NCI-H524 (cell line): Measurements from ENCODE around the gene ZSCAN20.
A peak's percentile ranks its signal among the peaks of the same experiment; 100 is the strongest.

Source experiments
- DNase-seq, 2 experiments: peaks; one replicate each; lab custom pipeline; 2025; lab: John Stamatoyannopoulos, UW

The ZSCAN20 gene

DNA sequence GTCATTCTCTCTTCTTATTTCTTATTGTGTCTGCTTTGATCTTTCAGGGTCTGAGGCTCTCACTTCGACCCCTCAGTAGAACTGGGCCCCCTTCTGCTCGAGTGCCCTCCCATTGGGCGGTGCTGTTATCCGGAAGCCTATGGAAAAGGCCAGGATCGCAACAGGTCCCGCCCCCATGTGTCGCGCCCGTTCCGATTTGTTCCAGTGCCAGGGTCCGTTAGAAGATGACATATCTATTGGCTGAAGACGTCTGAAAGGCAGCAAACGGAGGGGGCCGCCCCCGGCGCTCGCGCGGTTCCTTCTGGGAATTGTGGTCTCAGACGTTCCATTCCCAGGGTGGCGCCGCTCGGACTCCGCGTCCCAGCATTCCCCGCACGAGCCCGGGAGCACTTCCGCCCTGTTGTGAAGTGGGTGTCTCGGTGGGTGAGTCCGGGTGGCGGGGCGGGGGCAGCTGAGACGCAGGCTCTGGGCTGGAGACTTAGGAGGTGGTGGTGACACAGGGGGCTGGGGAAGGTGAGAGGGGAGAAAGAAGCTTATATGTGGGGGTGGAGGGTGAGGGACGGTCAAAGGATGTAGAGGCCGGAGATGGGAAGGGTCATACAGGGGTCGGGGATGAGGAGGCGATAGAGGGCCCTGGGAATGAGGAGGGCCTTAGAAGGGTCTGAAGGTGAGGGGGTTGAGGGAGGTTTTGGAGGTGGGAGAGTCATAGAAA is at the start of gene ZSCAN20:
TSS of gene ZSCAN20 (plus strand) at position 377 of the 712 bp plus-strand sequence. CDS start 6,644 bp downstream, outside the sequence.
- peak; percentile 96 to 98 for DNase-seq

- DNase-seq, result no peak
Observed at GRCh38 chr1:33424205-33424604, 48.2 kb upstream of the ZSCAN20 start.

GRCh38 chr1:33424610-33425009 is 47.8 kb upstream of the ZSCAN20 start:
- no peak for DNase-seq

DNA sequence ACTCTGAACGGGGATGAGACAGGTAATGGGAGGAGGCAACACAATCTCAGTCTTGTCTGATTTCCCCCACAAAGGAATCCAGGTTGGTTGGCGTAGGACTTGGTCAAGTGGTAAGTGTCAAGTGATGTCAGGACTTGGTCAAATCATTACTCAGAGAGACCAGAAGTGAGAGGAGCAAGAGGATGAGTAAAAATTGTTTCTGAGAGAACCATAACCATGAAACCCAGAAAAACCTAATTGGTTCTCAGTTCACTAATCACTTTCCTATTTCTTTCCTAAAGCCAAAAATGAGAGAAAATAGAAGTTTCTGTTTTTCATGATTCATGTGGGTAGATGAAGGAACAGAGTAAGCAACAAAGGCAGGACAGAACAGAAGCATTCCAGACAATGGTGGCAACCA is 46.5 kb upstream of the ZSCAN20 start:
- no peak for DNase-seq

DNA sequence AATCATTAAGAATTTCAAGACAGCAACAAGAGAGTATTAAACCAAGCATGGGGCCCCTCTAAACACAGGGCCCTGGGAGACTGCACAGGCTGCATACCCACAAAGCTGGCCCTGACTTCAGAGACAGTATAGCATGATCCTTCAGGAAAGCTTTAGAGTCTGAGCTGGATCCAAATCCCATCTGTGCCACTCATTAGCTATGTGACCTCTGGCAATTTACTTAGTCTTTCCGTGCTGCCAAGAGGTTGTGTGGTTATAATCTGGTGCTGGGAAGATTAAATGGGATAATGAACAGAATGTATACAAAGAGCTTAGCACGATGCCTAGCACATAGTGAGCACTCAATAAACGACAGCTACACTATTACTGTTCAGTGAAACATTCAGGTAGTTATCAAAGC is 45.5 kb upstream of the ZSCAN20 start:
- peak; percentile 81 for DNase-seq

- DNase-seq, result peak in 1 of 2 experiments; percentile 28
Observed at GRCh38 chr1:33428661-33429060, 43.8 kb upstream of the ZSCAN20 start.

GRCh38 chr1:33429332-33429731 is 43.1 kb upstream of the ZSCAN20 start:
- DNase-seq, result peak in 1 of 2 experiments; percentile 5

DNA sequence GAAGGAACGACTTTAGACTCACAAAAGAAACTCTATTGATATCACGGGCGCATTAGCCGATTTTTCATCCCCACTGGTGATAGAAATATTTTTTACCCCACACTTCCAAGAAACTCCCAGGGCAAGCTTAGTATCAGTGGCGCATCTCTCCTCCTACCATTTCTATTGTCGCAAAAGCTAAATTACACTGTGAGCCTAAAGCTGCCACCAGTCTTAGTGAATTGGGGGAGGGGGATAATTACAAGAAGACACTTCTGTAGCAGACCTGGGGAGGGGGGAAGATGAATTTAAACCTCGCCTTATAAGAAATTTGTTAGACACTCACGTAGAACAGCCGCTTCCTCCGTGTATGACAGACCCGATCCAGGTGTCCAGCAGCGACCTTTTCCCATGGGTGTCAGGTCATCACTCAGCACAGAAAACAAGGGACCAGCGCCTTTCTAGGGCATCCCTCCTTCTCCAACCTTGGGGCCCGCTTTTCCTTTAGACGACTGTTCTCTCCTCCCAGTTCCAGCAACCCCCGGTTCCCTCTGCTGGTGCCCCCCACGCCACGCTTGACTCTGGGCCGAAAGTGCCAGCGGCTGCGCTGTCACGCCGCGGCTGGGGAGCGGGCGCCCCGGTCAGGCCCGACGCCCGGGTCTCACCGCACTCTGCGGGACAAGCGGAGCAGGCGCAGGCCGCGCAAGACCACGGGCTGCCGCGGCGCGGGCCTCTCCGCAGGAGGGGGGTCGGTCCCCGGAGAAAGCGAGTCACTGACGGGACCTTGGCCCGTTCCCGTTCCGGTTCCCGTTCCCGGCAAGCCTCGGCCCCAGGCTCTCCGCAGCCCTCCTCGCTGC is 42.4 kb upstream of the ZSCAN20 start:
- peak in 1 of 2 experiments; percentile 19 for DNase-seq

DNA sequence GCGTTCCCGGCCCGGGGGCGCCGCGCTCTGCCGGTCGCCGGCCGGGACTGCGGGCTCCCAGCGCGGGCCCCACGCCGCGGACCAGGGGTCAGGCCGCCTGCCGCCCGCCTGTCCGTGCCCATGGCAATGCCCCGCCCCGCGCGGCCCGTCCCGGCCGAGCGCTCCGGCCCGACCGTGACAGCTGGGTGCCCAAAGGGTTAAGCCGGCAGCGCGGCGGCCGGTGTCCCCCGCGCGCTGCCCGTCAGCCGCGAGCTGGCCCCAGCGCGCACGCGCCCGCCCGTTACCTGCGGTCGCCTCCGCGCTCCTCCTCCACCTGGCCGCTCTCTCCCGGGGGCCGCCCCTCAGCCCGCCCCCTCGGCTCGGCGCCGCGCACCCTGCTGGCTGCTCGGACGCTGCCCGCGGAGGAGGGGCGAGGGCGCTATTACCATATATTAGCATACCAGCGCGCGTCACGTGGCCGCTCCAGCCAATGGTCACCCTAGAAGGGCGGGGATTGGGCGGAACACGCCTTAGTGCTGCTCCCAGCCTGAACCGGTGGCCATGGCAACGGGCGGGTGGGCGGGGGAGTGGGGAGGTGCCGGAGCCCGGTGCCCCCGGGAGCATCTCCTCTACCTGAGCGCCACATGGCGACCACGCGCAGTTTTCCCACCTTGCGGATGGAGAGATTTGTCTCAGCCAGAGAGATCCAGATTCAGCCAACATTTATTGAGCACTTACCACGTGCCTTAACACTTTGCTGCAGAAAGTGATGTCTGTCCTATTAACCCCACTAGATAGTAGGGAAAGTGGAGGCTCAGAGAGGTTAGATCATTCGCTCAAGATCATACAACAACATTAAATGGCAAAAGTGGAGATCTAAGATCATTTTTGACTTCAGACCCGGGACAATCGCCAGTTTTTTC is 41.5 kb upstream of the ZSCAN20 start, which contains the start of gene PHC2:
TSS of gene PHC2 (minus strand) at position 404 of the 902 bp plus-strand sequence. CDS start 55,556 bp downstream, outside the sequence.
- peak; percentile 89 to 96 for DNase-seq

DNA sequence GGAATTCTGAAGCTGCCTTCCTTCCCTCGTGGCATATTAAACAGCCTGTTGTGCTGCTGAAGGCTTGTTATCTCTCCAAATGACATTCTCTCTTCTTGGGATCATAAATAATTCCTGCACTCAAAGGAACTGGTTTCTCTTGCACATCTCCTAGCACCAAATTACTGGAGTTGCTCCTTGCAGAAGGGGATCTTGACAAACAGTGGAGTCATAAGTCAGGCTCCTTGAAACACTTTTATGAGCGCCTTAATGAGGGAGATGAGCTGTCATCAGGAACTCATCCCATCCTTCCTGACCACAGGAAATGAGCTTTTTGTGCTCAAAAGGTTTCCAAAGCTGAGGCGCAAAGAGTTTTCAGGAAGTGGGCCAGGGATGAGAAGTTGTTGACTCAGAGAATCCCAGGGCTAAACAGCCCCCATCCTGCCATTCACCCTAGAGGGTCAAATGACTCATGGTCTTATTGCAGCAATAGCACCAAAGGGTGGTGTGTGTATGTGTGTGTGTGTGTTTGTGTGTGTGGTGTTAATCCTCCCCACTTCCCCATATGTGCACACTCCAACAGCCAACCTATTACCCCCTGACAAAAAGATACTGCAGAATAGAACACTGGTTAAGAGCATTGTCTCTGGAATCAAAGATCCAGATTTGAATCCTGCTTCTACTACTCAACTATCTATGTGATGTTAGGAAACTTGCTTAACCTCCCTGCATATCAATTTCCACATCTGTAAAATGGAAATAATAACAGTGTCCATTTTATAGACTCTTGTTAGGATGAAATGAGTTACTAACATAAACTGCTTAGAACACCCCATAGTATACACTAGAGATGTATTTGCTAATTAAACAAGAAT is 38.7 kb upstream of the ZSCAN20 start:
- peak in 1 of 2 experiments; percentile 43 for DNase-seq

GRCh38 chr1:33434363-33434750 is 38.1 kb upstream of the ZSCAN20 start:
- DNase-seq, result no peak

- DNase-seq, result peak; percentile 66 to 81
Observed at GRCh38 chr1:33435096-33435820, 37.2 kb upstream of the ZSCAN20 start.

DNA sequence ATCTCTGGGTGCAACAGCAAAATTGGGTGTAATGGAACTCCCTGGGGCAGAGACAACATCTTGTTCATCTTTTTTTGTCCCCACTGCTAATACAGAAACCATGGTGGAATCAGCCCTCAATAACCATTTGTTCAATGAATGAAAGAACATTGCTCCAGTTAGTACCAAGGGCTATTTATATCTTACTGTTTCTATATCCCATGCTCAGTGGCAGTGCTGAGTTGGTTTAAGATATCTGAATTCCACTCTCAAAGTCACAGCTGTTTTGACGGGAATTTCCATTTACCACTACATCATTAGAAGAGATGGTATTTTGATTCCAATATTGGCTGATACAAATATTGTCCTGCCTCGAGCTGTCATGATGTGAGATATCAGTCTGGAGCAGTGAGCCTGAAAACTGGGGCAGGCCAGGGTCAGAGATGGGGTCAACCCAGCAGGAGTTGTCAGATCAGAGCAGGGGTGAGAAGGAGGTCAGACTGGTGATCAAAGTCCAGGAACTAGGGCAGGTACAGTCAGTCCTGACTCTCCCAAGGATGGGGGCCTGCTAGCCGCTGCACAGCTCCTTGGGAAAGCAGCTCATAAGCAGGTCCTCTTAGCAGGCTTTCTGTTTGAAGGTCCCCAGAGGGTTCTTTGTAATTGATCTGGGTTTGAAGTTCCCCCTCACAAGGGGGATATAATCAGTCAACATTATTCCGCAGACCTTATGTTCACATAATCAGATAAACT is 35.7 kb upstream of the ZSCAN20 start:
- peak; percentile 89 to 98 for DNase-seq

DNA sequence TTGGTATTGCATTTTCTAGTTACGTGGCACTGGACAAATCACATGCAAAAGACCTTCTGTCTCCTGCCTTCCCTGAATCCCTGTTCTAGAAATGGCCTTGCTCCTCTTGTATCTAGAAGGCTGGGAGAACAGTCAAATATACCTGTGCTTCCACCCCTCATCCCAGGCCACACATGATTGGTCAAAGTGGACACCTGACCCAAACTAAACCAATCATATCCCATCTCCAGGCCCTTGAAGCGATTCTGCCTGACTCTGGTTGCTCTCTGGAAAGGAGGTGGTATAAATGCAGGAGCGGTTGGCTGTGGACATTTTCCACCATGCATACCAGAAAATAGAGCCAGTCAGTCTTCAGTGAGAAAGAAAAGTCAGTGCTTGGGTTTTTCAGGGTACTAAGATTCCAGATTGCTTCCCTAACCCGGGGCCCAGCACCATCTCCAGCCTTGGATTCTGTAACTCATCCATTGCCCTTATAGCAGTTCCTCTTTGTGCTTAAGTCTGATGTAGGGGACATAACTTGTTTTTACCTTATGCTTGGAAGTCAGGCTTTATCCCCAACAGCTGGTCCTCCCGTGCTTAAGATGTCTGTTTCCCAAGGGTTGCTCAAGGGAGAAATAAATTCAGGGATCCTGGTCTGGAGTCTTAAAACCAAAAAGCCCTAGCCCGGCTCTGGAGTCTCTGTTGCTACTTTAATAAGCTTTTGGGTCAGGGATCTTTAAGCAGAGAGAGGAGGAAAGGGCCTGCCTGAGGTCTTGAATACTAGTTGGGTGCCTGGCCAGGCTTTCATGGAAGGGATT is 33.9 kb upstream of the ZSCAN20 start:
- DNase-seq, result peak; percentile 36 to 86

GRCh38 chr1:33439662-33440061 is 32.8 kb upstream of the ZSCAN20 start:
- no peak for DNase-seq

GRCh38 chr1:33441088-33441745 is 31.2 kb upstream of the ZSCAN20 start:
- no peak for DNase-seq

- peak; percentile 52 to 88 for DNase-seq
Observed at GRCh38 chr1:33442141-33442540, 30.3 kb upstream of the ZSCAN20 start.

- no peak for DNase-seq
Observed at GRCh38 chr1:33443080-33443704, 29.3 kb upstream of the ZSCAN20 start.
